CD4-positive, alpha-beta T cell (primary cell): ENCODE measurements around the gene KCNJ3. TPM values are rescaled to one million over a fixed set of nuclear protein-coding genes. Genes with fewer than 3 reads are reported as not detected.

Experiments used
- ATAC-seq: fragments of 200-7000 bp; cut with Tn5 transposase; one replicate; pipeline ENCODE4 v1.10.0; 2022; ENCODE audit warnings: mild to moderate bottlenecking; ENCODE audit not compliant: poor library complexity
- CTCF ChIA-PET: fragments of 350-600 bp; sonication (Branson Sonifier 250); formaldehyde crosslinking; loops from one replicate; lab custom pipeline; 2021; ENCODE audit warnings: antibody characterized with exemption, inconsistent platforms; lab: Charles Lee
- POLR2A ChIA-PET: fragments of 350-600 bp; sonication (Branson Sonifier 250); formaldehyde crosslinking; loops from one replicate; lab custom pipeline; 2021; ENCODE audit warnings: antibody characterized with exemption, inconsistent platforms; lab: Charles Lee
- DNase-seq, 14 experiments: peaks; one replicate each; pipeline ENCODE4 v3.0.0-alpha.2; 2013 to 2020; ENCODE audit warnings: mixed read lengths in 2 of 14
- H3K27ac ChIP-seq, 2 donors: one replicate each; pipeline versions ENCODE4 v1.5.1 to v1.7.0; 2013; ENCODE audit warnings: low read length in 2 of 2, low read depth in 1 of 2, mild to moderate bottlenecking in 1 of 2
- H3K27me3 ChIP-seq, 2 experiments: 1 replicate in 1 of 2; 2 replicates in 1 of 2; pipeline versions ENCODE4 v1.6.1 to v1.7.0; 2013; ENCODE audit warnings: low read length in 2 of 2, control low read depth in 1 of 2, mild to moderate bottlenecking in 1 of 2, moderate library complexity in 1 of 2; ENCODE audit not compliant: insufficient read depth in 2 of 2, control insufficient read depth in 1 of 2
- H3K36me3 ChIP-seq: one replicate; pipeline ENCODE4 v1.6.1; 2013; ENCODE audit warnings: low read length, control low read depth; ENCODE audit not compliant: insufficient read depth
- H3K4me1 ChIP-seq: one replicate; pipeline ENCODE4 v1.6.1; 2013; ENCODE audit warnings: low read length, control low read depth; ENCODE audit not compliant: insufficient read depth
- H3K4me3 ChIP-seq: one replicate; pipeline ENCODE4 v1.5.1; 2013; ENCODE audit warnings: mild to moderate bottlenecking, low read length, moderate library complexity
- H3K9me3 ChIP-seq, 2 experiments: 1 replicate in 1 of 2; 2 replicates in 1 of 2; pipeline versions ENCODE4 v1.6.1 to v1.7.0; 2013; ENCODE audit warnings: low read length in 2 of 2, mild to moderate bottlenecking in 2 of 2, control low read depth in 1 of 2, moderate library complexity in 1 of 2; ENCODE audit not compliant: control insufficient read depth in 1 of 2, insufficient read depth in 1 of 2
- H3K27ac Mint-ChIP-seq: one replicate; pipeline ENCODE4 v1.8.0; 2020; ENCODE audit warnings: mixed read lengths
- H3K27me3 Mint-ChIP-seq: one replicate; pipeline ENCODE4 v1.8.0; 2021; ENCODE audit warnings: mixed read lengths
- H3K36me3 Mint-ChIP-seq: one replicate; pipeline ENCODE4 v1.8.0; 2021; ENCODE audit warnings: low read depth, mixed read lengths
- H3K4me1 Mint-ChIP-seq: one replicate; pipeline ENCODE4 v1.8.0; 2021; ENCODE audit warnings: low read depth, mixed read lengths
- H3K4me3 Mint-ChIP-seq: one replicate; pipeline ENCODE4 v1.8.0; 2020; ENCODE audit warnings: mild to moderate bottlenecking, mixed read lengths
- H3K9me3 Mint-ChIP-seq: one replicate; pipeline ENCODE4 v1.8.0; 2020; ENCODE audit warnings: mixed read lengths
- CTCF ChIP-seq: fragments of 200-600 bp; IDR thresholded peaks from one replicate; pipeline ENCODE4 v1.8.0; 2022; ENCODE audit warnings: antibody characterized with exemption, mild to moderate bottlenecking
- intact Hi-C, 2 experiments: fragments of 100-400 bp; cut with DNase I in 1 of 2; cut with micrococcal nuclease in 1 of 2; formaldehyde crosslinking; loops; one replicate each; pipeline versions ENCODE4 v1.15.1 to v1.9.0; 2023 to 2025; cut with DNase I, micrococcal nuclease
- total RNA-seq, 174 experiments: library from RNA in 2 of 174; stranded (reverse) in 2 of 174; gene quantifications; one replicate each; pipeline ENCODE4 v1.2.3 and lab custom pipeline; 2021 to 2026

KCNJ3 gene
- total RNA-seq, 2 experiments from 2014 or later, result not detected

DNA sequence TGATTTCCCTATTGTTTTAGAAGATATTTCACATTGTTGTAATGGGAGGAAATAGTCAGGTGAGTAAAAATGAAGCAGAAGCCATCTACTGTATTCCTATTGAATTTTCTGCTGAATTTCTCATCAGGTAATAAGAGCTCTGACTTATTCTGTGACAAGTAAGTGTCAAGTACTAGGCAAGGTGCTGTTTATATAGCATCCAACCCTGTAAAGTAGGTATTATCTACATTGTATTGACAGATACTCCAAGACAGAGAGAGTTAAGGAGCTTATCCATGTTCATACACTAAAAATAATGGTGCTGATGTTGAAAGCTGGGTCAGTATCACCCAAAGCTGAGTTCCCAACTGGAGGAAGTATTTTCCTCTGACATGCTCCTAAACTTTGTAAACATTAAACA is 106.0 kb downstream of the KCNJ3 start:
- POLR2A ChIA-PET, result no interaction called here

DNA sequence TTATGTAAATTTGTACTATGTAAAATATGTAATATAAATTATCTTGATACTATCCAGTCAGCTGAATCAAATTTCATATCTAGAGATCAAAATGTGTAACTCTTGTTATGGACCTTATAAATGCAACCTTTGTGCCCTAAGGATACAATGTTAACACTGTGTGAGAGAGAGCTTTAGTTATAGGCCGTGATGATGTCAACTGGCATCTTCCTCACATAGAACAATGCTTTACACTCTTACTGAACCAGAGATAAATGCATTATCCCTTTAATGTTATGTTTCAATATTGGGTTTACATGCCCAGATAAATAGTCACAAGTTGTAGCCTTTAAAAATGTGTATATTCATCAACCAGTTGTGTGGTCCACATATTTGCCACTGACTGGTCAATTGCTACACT is 115.1 kb downstream of the KCNJ3 start:
- intact Hi-C loops, result no loop called here
- H3K4me1 Mint-ChIP-seq, result no peaks in the 10 kb centered on the region
- ChIA-PET POLR2A (no interaction called here), CTCF (no interaction called here)
- H3K9me3 Mint-ChIP-seq, result peaks cover 5% of the 10 kb centered on the region
- H3K4me3 Mint-ChIP-seq, result no peak overlapping the region
- ATAC-seq, result no peak
- no peak for DNase-seq
- Histone ChIP-seq H3K27me3 (no peaks in the 10 kb centered on the region), H3K4me1 (no peaks in the 10 kb centered on the region), H3K9me3 (peaks cover 0 to 6% of the 10 kb centered on the region in 2 experiments), H3K36me3 (no peaks in the 10 kb centered on the region), H3K27ac (no peak overlapping the region), H3K4me3 (no peak overlapping the region)
- no peaks in the 10 kb centered on the region for H3K27me3 Mint-ChIP-seq
- no peak for TF ChIP-seq CTCF
- no peaks in the 10 kb centered on the region for H3K36me3 Mint-ChIP-seq
- H3K27ac Mint-ChIP-seq, result no peak overlapping the region

More for the DNA sequence above, 106.0 kb downstream of the KCNJ3 start:
- H3K27ac Mint-ChIP-seq, result no peak overlapping the region
- Histone ChIP-seq H3K4me1 (no peaks in the 10 kb centered on the region), H3K27ac (no peak overlapping the region), H3K27me3 (no peaks in the 10 kb centered on the region), H3K36me3 (no peaks in the 10 kb centered on the region), H3K9me3 (no peaks in the 10 kb centered on the region), H3K4me3 (no peak overlapping the region)
- no peaks in the 10 kb centered on the region for H3K36me3 Mint-ChIP-seq
- H3K4me3 Mint-ChIP-seq, result no peak overlapping the region
- no peak for DNase-seq
- no peak for TF ChIP-seq CTCF
- peaks cover 14% of the 10 kb centered on the region for H3K9me3 Mint-ChIP-seq
- ATAC-seq, result no peak
- intact Hi-C loops, result no loop called here
- no peaks in the 10 kb centered on the region for H3K4me1 Mint-ChIP-seq
- no peaks in the 10 kb centered on the region for H3K27me3 Mint-ChIP-seq
- CTCF ChIA-PET, result no interaction called here

DNA sequence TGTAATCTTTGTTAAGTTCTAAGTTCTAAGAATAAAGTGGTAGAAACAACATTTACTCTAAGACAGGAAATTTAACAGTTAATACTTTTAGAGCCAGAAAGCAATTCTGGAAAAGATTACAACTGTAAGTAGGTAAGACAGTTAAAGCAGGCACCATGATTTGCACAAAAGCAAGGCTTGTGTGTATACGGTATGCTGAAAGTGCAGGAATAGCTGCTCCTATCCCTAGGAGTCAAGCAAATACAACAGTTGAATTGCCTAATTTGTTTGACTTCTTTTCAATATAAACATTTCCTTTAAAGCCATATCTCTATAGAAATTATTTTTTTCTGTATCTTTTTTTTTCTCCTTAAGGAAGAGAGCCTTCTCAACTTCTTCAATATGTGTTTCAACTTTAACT is 116.4 kb downstream of the KCNJ3 start:
- Mint-ChIP-seq H3K36me3 (no peaks in the 10 kb centered on the region), H3K4me1 (no peaks in the 10 kb centered on the region), H3K27me3 (no peaks in the 10 kb centered on the region), H3K27ac (no peak overlapping the region), H3K9me3 (no peaks in the 10 kb centered on the region), H3K4me3 (no peak overlapping the region)
- ChIA-PET POLR2A (no interaction called here), CTCF (no interaction called here)
- intact Hi-C loops, result no loop called here
- H3K27me3 ChIP-seq, result no peaks in the 10 kb centered on the region
- DNase-seq, result no peak
- no peaks in the 10 kb centered on the region for H3K36me3 ChIP-seq
- peaks cover 0 to 6% of the 10 kb centered on the region in 2 experiments for H3K9me3 ChIP-seq
- no peak for ATAC-seq
- no peak for TF ChIP-seq CTCF
- no peak overlapping the region for H3K27ac ChIP-seq
- no peak overlapping the region for H3K4me3 ChIP-seq
- H3K4me1 ChIP-seq, result no peaks in the 10 kb centered on the region
